ENCODE results near the gene PTPRG. TPM values are rescaled to one million over a fixed set of nuclear protein-coding genes. Genes with fewer than 3 reads are reported as not detected.

Gene PTPRG
- total RNA-seq, 4 donors from 2014 or later = 11.0 to 18.5 (median 14.9) TPM

DNA sequence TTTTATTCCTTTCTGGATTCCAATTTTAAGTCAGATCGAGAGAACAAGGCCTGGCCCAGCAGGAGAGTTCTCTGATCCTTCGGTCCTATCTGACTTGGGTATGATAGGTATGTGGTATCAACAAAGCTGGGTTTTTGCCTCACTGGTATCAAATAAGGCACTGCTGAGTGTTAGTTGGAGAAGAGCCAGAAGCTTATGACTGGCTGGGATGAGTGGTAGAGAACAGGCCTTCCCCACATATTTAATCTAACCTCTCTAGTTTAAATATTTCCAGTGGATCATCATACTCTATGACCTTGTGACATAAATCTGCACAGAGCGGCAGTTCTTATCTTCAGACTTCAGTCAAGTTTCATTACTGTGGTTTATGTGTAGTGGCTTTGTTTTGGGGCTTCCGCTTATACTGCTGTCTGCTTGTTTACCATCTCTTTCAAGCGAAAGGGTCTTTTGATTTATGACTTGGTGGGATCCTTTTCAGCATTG lies 164.5 kb downstream of the PTPRG start:
- Histone ChIP-seq H3K4me3 (no peak overlapping the region), H3K27me3 (no peaks in the 10 kb centered on the region)
- 83% methylated on average over 5 of the region's 5 CpGs for WGBS

DNA sequence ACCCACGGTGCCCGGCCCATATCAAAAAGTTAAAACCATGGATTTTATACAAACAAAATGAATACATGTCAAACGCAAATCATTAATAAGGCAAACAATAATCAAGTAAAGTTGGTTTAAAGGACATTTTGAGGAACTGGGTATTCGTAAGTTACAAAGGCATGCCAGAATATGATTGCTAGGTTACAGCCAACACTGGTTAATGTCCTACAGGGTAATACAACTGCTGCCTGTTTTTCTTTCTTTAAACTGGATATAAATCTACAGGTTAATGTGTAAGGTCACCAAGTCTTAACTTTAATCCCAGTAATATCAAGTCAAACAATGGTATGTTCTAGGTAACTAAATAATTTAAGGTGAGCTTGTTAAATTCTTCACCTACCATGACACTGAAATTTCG lies 166.1 kb downstream of the PTPRG start:
- DNase-seq (ENCODE audit: low spot score in 2 of 2) = no peak
- Histone ChIP-seq H3K27ac (no peak overlapping the region), H3K9me3 (no peaks in the 10 kb centered on the region), H3K4me3 (no peak overlapping the region), H3K27me3 (no peaks in the 10 kb centered on the region), H3K4me1 (no peaks in the 10 kb centered on the region), H3K36me3 (no peaks in the 10 kb centered on the region)
- TF ChIP-seq POLR2A (IDR thresholded peaks at IDR 0.05) (no peak), EP300 (IDR thresholded peaks at IDR 0.05) (no peak), POLR2AphosphoS5 (IDR thresholded peaks at IDR 0.05) (no peak)
- TF ChIP-seq, protein P1, sequence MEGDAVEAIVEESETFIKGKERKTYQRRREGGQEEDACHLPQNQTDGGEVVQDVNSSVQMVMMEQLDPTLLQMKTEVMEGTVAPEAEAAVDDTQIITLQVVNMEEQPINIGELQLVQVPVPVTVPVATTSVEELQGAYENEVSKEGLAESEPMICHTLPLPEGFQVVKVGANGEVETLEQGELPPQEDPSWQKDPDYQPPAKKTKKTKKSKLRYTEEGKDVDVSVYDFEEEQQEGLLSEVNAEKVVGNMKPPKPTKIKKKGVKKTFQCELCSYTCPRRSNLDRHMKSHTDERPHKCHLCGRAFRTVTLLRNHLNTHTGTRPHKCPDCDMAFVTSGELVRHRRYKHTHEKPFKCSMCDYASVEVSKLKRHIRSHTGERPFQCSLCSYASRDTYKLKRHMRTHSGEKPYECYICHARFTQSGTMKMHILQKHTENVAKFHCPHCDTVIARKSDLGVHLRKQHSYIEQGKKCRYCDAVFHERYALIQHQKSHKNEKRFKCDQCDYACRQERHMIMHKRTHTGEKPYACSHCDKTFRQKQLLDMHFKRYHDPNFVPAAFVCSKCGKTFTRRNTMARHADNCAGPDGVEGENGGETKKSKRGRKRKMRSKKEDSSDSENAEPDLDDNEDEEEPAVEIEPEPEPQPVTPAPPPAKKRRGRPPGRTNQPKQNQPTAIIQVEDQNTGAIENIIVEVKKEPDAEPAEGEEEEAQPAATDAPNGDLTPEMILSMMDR (IDR thresholded peaks at IDR 0.05) = no peak
- 94% methylated on average over 5 of the region's 5 CpGs for WGBS

More for the DNA sequence above, 164.5 kb downstream of the PTPRG start:
- DNase-seq (ENCODE audit: low spot score in 2 of 2) = no peak
- H3K9me3 ChIP-seq = no peaks in the 10 kb centered on the region
- H3K4me1 ChIP-seq = no peaks in the 10 kb centered on the region
- no peak overlapping the region for H3K27ac ChIP-seq
- no peak for TF ChIP-seq EP300 (IDR thresholded peaks at IDR 0.05)
- no peak for TF ChIP-seq POLR2AphosphoS5 (IDR thresholded peaks at IDR 0.05)
- no peak for TF ChIP-seq POLR2A (IDR thresholded peaks at IDR 0.05)
- TF ChIP-seq, protein P1 (IDR thresholded peaks at IDR 0.05) = no peak
- H3K36me3 ChIP-seq = no peaks in the 10 kb centered on the region

DNA sequence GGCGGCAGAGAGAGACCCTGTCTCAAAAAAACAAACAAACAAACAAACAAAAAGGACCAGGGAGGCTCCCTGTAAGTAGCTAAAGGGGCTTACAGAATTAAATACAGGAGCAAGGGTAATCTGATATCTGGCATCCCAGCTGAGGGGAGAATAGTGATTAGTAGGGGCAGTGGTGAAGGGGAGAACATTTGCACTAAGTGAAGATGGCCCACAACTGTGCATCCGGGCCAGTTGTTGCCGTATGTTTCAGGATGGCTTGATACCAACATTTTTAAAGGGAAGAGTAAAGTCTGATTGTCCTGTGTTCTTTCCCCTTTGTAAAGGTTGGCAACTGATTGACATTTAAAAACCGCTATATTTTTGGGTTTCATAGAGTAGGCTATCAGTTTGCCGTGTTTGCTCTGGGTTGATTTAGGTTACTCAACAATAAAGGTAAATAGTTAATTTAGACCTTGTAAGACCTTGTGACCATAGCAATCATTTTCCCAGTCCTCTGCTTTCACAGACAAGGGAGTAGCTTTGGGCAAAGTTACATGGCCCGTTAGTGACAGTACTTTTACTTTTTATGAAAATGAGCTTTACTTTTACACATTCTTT lies 167.8 kb downstream of the PTPRG start:
- no peak overlapping the region for H3K4me3 ChIP-seq
- no peak overlapping the region for H3K27ac ChIP-seq
- 83% methylated on average over 6 of the region's 6 CpGs for WGBS
- no peak for DNase-seq (ENCODE audit: low spot score in 2 of 2)
- TF ChIP-seq POLR2AphosphoS5 (IDR thresholded peaks at IDR 0.05) (no peak), EP300 (IDR thresholded peaks at IDR 0.05) (no peak), POLR2A (IDR thresholded peaks at IDR 0.05) (no peak)
- TF ChIP-seq, protein P1 (IDR thresholded peaks at IDR 0.05) = no peak
- H3K27me3 ChIP-seq = no peaks in the 10 kb centered on the region
- no peaks in the 10 kb centered on the region for H3K9me3 ChIP-seq
- H3K36me3 ChIP-seq = no peaks in the 10 kb centered on the region
- H3K4me1 ChIP-seq = peaks cover 3% of the 10 kb centered on the region

DNA sequence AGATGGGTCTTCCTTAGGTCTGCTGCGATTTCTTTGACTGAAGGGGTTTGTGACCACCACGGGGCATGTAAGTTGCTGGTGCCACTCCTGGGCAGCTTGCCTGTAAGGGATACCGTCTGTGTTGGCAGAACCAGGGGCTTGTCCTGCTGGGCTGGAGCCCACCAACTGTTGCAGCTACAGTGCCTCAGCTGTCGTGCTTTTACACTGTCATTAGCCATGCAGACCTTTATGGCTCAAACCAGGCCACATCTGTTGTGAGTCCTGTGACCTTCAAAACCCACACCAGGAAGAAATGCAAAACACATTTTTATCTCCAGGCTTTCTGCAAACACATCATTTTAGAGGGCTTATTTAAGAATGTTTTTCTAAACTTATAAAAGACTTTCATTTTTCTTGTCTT lies 168.7 kb downstream of the PTPRG start:
- peaks cover 11% of the 10 kb centered on the region for H3K4me1 ChIP-seq
- H3K27ac ChIP-seq = no peak overlapping the region
- no peak overlapping the region for H3K4me3 ChIP-seq
- H3K27me3 ChIP-seq = no peaks in the 10 kb centered on the region
- H3K36me3 ChIP-seq = no peaks in the 10 kb centered on the region
- DNase-seq (ENCODE audit: low spot score in 2 of 2) = no peak
- TF ChIP-seq, protein P1 (IDR thresholded peaks at IDR 0.05) = no peak
- TF ChIP-seq POLR2AphosphoS5 (IDR thresholded peaks at IDR 0.05) (no peak), POLR2A (IDR thresholded peaks at IDR 0.05) (no peak), EP300 (IDR thresholded peaks at IDR 0.05) (no peak)
- WGBS = 58% methylated on average over 4 of the region's 4 CpGs
- H3K9me3 ChIP-seq = no peaks in the 10 kb centered on the region

DNA sequence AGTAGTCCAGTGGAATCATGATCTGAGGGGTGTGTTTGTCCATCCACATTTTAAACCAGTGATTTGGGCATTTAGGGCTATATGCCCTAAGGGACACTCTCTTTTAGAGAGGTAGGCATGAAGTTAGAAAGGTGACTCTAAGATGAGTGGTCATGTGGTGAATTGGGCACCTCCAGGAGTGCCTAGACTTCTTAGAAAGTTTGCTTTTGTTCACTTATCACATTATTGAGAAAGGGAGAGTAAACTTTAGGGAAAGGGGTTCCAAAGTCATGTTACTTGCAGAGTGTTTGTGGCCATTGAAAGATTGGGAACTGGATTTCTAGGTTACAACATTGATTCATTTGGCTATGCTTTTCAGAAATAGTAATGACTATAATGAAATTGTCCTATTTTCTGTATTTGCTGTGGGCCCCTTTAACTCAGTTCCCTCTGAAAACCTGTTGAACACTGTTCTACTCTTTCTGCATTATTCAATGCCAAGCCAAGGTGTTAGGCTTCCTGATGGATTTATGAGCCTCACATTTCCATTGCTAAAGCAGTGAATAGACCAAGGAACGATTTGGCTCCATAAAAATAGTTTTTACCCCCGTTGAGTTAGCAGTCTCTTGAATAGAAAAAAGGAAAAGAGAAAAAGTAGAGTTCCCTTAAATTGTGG lies 169.3 kb downstream of the PTPRG start:
- H3K4me3 ChIP-seq = no peak overlapping the region
- no peaks in the 10 kb centered on the region for H3K9me3 ChIP-seq
- H3K27me3 ChIP-seq = no peaks in the 10 kb centered on the region
- TF ChIP-seq POLR2A (IDR thresholded peaks at IDR 0.05) = no peak
- no peak for TF ChIP-seq POLR2AphosphoS5 (IDR thresholded peaks at IDR 0.05)
- TF ChIP-seq, protein P1 (IDR thresholded peaks at IDR 0.05) = no peak
- TF ChIP-seq EP300 (IDR thresholded peaks at IDR 0.05) = no peak
- 37% methylated on average over 2 of the region's 2 CpGs for WGBS
- DNase-seq (ENCODE audit: low spot score in 2 of 2) = no peak
- H3K4me1 ChIP-seq = peaks cover 11% of the 10 kb centered on the region
- H3K27ac ChIP-seq = no peak overlapping the region
- H3K36me3 ChIP-seq = no peaks in the 10 kb centered on the region

All from suprapubic skin (tissue), 4 donors.